NCI-H2227 (cell line): Measurements from ENCODE around the gene CAMTA1.

Source experiments
- DNase-seq: peaks from one replicate; lab custom pipeline; 2025; ENCODE audit not compliant: unreplicated experiment; lab: John Stamatoyannopoulos, UW

CAMTA1 gene

GRCh38 chr1:7795406-7795805 is 1010.2 kb downstream of the CAMTA1 start:
- no peak for DNase-seq

GRCh38 chr1:7805460-7805859 is 1020.2 kb downstream of the CAMTA1 start:
- DNase-seq, result no peak

GRCh38 chr1:7808253-7808844 is 1023.1 kb downstream of the CAMTA1 start:
- DNase-seq, result no peak

GRCh38 chr1:7809742-7810141 is 1024.5 kb downstream of the CAMTA1 start:
- no peak for DNase-seq

- no peak for DNase-seq
These were observed 1025.1 kb downstream of the CAMTA1 start for GRCh38 chr1:7810395-7810794.

GRCh38 chr1:7811476-7811875 is 1026.2 kb downstream of the CAMTA1 start:
- no peak for DNase-seq

- DNase-seq, result no peak
These were observed 1028.6 kb downstream of the CAMTA1 start for GRCh38 chr1:7813677-7814373.
